HG02840 (cell line): ENCODE data around the gene CDKAL1.
A peak's percentile ranks its signal among the peaks of the same experiment; 100 is the strongest.

Experiments used
- ATAC-seq: cut with Tn5 transposase; IDR thresholded peaks from one replicate; pipeline ENCODE4 v1.9.1; 2021; ENCODE audit warnings: mild to moderate bottlenecking, moderate library complexity, moderate number of reproducible peaks; ENCODE audit not compliant: unreplicated experiment, low FRiP score

The CDKAL1 gene

GRCh38 chr6:21141616-21142303, 607.5 kb downstream of the CDKAL1 start:
- no peak for ATAC-seq

GRCh38 chr6:21142741-21143140, 608.5 kb downstream of the CDKAL1 start:
- ATAC-seq = no peak

- ATAC-seq = no peak
These were observed 609.4 kb downstream of the CDKAL1 start for GRCh38 chr6:21143645-21144044.

- no peak for ATAC-seq
These were observed 610.7 kb downstream of the CDKAL1 start for GRCh38 chr6:21144928-21145327.

- ATAC-seq = no peak
These were observed 613.7 kb downstream of the CDKAL1 start for GRCh38 chr6:21147995-21148394.

GRCh38 chr6:21149470-21149869, 615.2 kb downstream of the CDKAL1 start:
- no peak for ATAC-seq

GRCh38 chr6:21150667-21151066, 616.4 kb downstream of the CDKAL1 start:
- no peak for ATAC-seq

- no peak for ATAC-seq
These were observed 616.9 kb downstream of the CDKAL1 start for GRCh38 chr6:21151119-21151518.

- no peak for ATAC-seq
These were observed 617.3 kb downstream of the CDKAL1 start for GRCh38 chr6:21151530-21151929.

GRCh38 chr6:21157186-21157929, 623.1 kb downstream of the CDKAL1 start:
- ATAC-seq = peak; percentile 57

GRCh38 chr6:21158149-21158548, 623.9 kb downstream of the CDKAL1 start:
- no peak for ATAC-seq

- peak; percentile 53 for ATAC-seq
These were observed 624.6 kb downstream of the CDKAL1 start for GRCh38 chr6:21158873-21159272.

- peak; percentile 29 for ATAC-seq
These were observed 625.2 kb downstream of the CDKAL1 start for GRCh38 chr6:21159465-21159864.

GRCh38 chr6:21161707-21162106, 627.5 kb downstream of the CDKAL1 start:
- ATAC-seq = no peak

GRCh38 chr6:21163110-21163837, 629.0 kb downstream of the CDKAL1 start:
- no peak for ATAC-seq

GRCh38 chr6:21163838-21164180, 629.6 kb downstream of the CDKAL1 start:
- no peak for ATAC-seq

GRCh38 chr6:21164768-21165326, 630.6 kb downstream of the CDKAL1 start:
- peak; percentile 54 for ATAC-seq

- ATAC-seq = no peak
These were observed 632.5 kb downstream of the CDKAL1 start for GRCh38 chr6:21166754-21167153.

GRCh38 chr6:21167790-21168189, 633.5 kb downstream of the CDKAL1 start:
- no peak for ATAC-seq

GRCh38 chr6:21171801-21172200, 637.5 kb downstream of the CDKAL1 start:
- ATAC-seq = no peak

GRCh38 chr6:21173031-21173430, 638.8 kb downstream of the CDKAL1 start:
- no peak for ATAC-seq
